ENCODE measurements around the gene AMIGO3. TPM values are rescaled to one million over a fixed set of nuclear protein-coding genes. Genes with fewer than 3 reads are reported as not detected.

Gene AMIGO3
- total and polyA plus RNA-seq, 4 donors: 0.11 to 1.1 TPM; not detected in 2

- whole genome bisulfite sequencing: 90% methylated on average over 11 of the region's 11 CpGs
- H3K27ac ChIP-seq (ENCODE audit: low read depth in 1 of 2, low read length in 2 of 2): no peak overlapping the region
- peaks cover 6 to 41% (median 32%) of the 10 kb centered on the region in 4 donors for H3K4me1 ChIP-seq (ENCODE audit: control insufficient read depth in 4 of 4, insufficient read depth in 4 of 4, low read length in 3 of 4)
- DNase-seq (ENCODE audit: low spot score): no peak
- no peak overlapping the region for H3K9ac ChIP-seq (ENCODE audit: low read depth in 1 of 2, low read length in 2 of 2)
- no peaks in the 10 kb centered on the region for H3K9me3 ChIP-seq (ENCODE audit: control insufficient read depth in 4 of 4, low read length in 3 of 4)
- no peak overlapping the region for H3K4me3 ChIP-seq (ENCODE audit: low read depth in 1 of 3, low read length in 3 of 3)
- TF ChIP-seq YY1 (IDR thresholded peaks at IDR 0.05): no peak
- no peak for TF ChIP-seq ZBTB33 (IDR thresholded peaks at IDR 0.05)
- no peak for TF ChIP-seq TAF1 (conservative IDR thresholded peaks at IDR 0.05)
- no peak for TF ChIP-seq MAX (IDR thresholded peaks at IDR 0.05)
- no peak for TF ChIP-seq RAD21 (IDR thresholded peaks at IDR 0.05)
- peaks cover 6 to 25% (median 10%) of the 10 kb centered on the region in 4 donors for H3K36me3 ChIP-seq (ENCODE audit: control insufficient read depth in 4 of 4, insufficient read depth in 3 of 4, low read depth in 1 of 4, low read length in 3 of 4)
- H3K27me3 ChIP-seq (ENCODE audit: control insufficient read depth in 4 of 4, insufficient read depth in 4 of 4, low read length in 3 of 4): no peaks in the 10 kb centered on the region
These were observed 6.6 kb upstream of the AMIGO3 start for GRCh38 chr3:49725906-49726681.

- peaks cover 6 to 44% (median 32%) of the 10 kb centered on the region in 4 donors for H3K4me1 ChIP-seq (ENCODE audit: control insufficient read depth in 4 of 4, insufficient read depth in 4 of 4, low read length in 3 of 4)
- TF ChIP-seq YY1 (IDR thresholded peaks at IDR 0.05) (no peak), ATF3 (IDR thresholded peaks at IDR 0.05) (no peak), RXRA (IDR thresholded peaks at IDR 0.05) (no peak), REST (IDR thresholded peaks at IDR 0.05) (no peak), FOXA1 (IDR thresholded peaks at IDR 0.05) (no peak), SP1 (IDR thresholded peaks at IDR 0.05) (no peak), MAX (IDR thresholded peaks at IDR 0.05) (no peak), TAF1 (conservative IDR thresholded peaks at IDR 0.05) (no peak), HNF4G (IDR thresholded peaks at IDR 0.05) (no peak), CTCF (IDR thresholded peaks at IDR 0.05; ENCODE audit: low read depth, low read length, missing input control) (no peak), FOXA2 (IDR thresholded peaks at IDR 0.05) (no peak), HNF4A (conservative IDR thresholded peaks at IDR 0.05) (no peak), EGR1 (IDR thresholded peaks at IDR 0.05; ENCODE audit: low read depth in 2 of 2) (no peak), ZBTB33 (IDR thresholded peaks at IDR 0.05) (no peak), JUND (IDR thresholded peaks at IDR 0.05) (no peak), RAD21 (IDR thresholded peaks at IDR 0.05) (no peak), NR2F2 (IDR thresholded peaks at IDR 0.05) (no peak), GABPA (IDR thresholded peaks at IDR 0.05 in 1 of 2, conservative IDR thresholded peaks at IDR 0.05 in 1 of 2) (no peak)
- WGBS: 25% methylated on average over 6 of the region's 6 CpGs
- H3K27ac ChIP-seq (ENCODE audit: low read depth in 1 of 2, low read length in 2 of 2): peak overlapping the region; percentile 71 to 90
- peak overlapping the region; percentile 53 to 80 for H3K9ac ChIP-seq (ENCODE audit: low read depth in 1 of 2, low read length in 2 of 2)
- H3K27me3 ChIP-seq (ENCODE audit: control insufficient read depth in 4 of 4, insufficient read depth in 4 of 4, low read length in 3 of 4): no peaks in the 10 kb centered on the region
- no peaks in the 10 kb centered on the region for H3K9me3 ChIP-seq (ENCODE audit: control insufficient read depth in 4 of 4, low read length in 3 of 4)
- peak overlapping the region; percentile 57 to 69 (median 63) for H3K4me3 ChIP-seq (ENCODE audit: low read depth in 1 of 3, low read length in 3 of 3)
- H3K36me3 ChIP-seq (ENCODE audit: control insufficient read depth in 4 of 4, insufficient read depth in 3 of 4, low read depth in 1 of 4, low read length in 3 of 4): peaks cover 5 to 29% (median 11%) of the 10 kb centered on the region in 4 donors
- peak; percentile 40 for DNase-seq (ENCODE audit: low spot score)
These were observed 5.1 kb upstream of the AMIGO3 start for GRCh38 chr3:49724586-49724985.
